Mucosa of gallbladder (tissue), 1 donor: ENCODE measurements around the gene TMLHE. TPM values are rescaled to one million over a fixed set of nuclear protein-coding genes. Genes with fewer than 3 reads are reported as not detected.
A peak's percentile ranks its signal among the peaks of the same experiment; 100 is the strongest.
"Not testable (repeated sequence)": the region's sequence is repeated elsewhere in the genome, so short reads cannot be mapped to it uniquely, and the experiment has no call there.

ENCODE experiments used
- DNase-seq: peaks from one replicate; pipeline ENCODE4 v3.0.0-alpha.2; 2020; ENCODE audit warnings: low spot score
- total RNA-seq: library from RNA; stranded (reverse); gene quantifications from one replicate; pipeline ENCODE4 v1.2.1, GENCODE V29; 2021
- donor health status: DM: no; HTN: no; CAD: no.

The TMLHE gene
- 20.1 TPM for total RNA-seq

- peak; percentile 43 for DNase-seq
Measured at GRCh38 chrX:155612312-155613224, at the start of gene TMLHE, which contains the start of gene SPRY3. TSS of gene TMLHE (minus strand) at chrX:155612952. CDS start at chrX:155545276, 67,676 bp downstream. TSS of gene SPRY3 (plus strand) at chrX:155612586.

- no peak for DNase-seq
Measured at GRCh38 chrX:155662282-155662681, 49.5 kb upstream of the TMLHE start.

GRCh38 chrX:155645180-155645579 is 32.4 kb upstream of the TMLHE start:
- no peak for DNase-seq

GRCh38 chrX:155643240-155643639 is 30.5 kb upstream of the TMLHE start:
- no peak for DNase-seq

- not testable (repeated sequence) for DNase-seq
Measured at GRCh38 chrX:155641371-155641770, 28.6 kb upstream of the TMLHE start.

GRCh38 chrX:155637714-155638113 is 25.0 kb upstream of the TMLHE start:
- no peak for DNase-seq

GRCh38 chrX:155635019-155635418 is 22.3 kb upstream of the TMLHE start:
- DNase-seq: not testable (repeated sequence)

GRCh38 chrX:155632431-155633100 is 19.8 kb upstream of the TMLHE start:
- no peak for DNase-seq

- not testable (repeated sequence) for DNase-seq
Measured at GRCh38 chrX:155620110-155620509, 7.4 kb upstream of the TMLHE start.

- no peak for DNase-seq
Measured at GRCh38 chrX:155615938-155616337, 3.2 kb upstream of the TMLHE start.

GRCh38 chrX:155613927-155614559 is 1.3 kb upstream of the TMLHE start:
- DNase-seq: no peak

GRCh38 chrX:155611302-155611701 is 1.4 kb downstream of the TMLHE start:
- DNase-seq: no peak

- no peak for DNase-seq
Measured at GRCh38 chrX:155592981-155593380, 19.8 kb downstream of the TMLHE start.

GRCh38 chrX:155592331-155592730 is 20.4 kb downstream of the TMLHE start:
- DNase-seq: no peak

GRCh38 chrX:155577682-155578081 is 35.1 kb downstream of the TMLHE start:
- no peak for DNase-seq

GRCh38 chrX:155563099-155563498 is 49.7 kb downstream of the TMLHE start:
- DNase-seq: no peak

- no peak for DNase-seq
Measured at GRCh38 chrX:155544881-155545280, 67.9 kb downstream of the TMLHE start.

GRCh38 chrX:155535866-155536265 is 76.9 kb downstream of the TMLHE start:
- DNase-seq: no peak

GRCh38 chrX:155534800-155535199 is 78.0 kb downstream of the TMLHE start:
- no peak for DNase-seq

- DNase-seq: not testable (repeated sequence)
Measured at GRCh38 chrX:155527023-155527422, 85.7 kb downstream of the TMLHE start.

- no peak for DNase-seq
Measured at GRCh38 chrX:155514225-155514624, 98.5 kb downstream of the TMLHE start.

GRCh38 chrX:155505296-155505695 is 107.5 kb downstream of the TMLHE start:
- no peak for DNase-seq
